OCI-LY7 (cell line): Measurements from ENCODE around the gene DCPS.

ENCODE experiments used
- CTCF ChIP-seq: fragments of 200-600 bp; sonication (generic); conservative IDR thresholded peaks from 2 replicates; pipeline ENCODE4 v1.5.1; 2014; ENCODE audit warnings: mild to moderate bottlenecking, antibody characterized with exemption, low read length, moderate library complexity, mixed read lengths
- EZH2phosphoT487 ChIP-seq: fragments of 200-600 bp; sonication (generic); IDR thresholded peaks from 2 replicates; pipeline ENCODE4 v1.6.1; 2018; ENCODE audit warnings: low read depth, borderline replicate concordance, mild to moderate bottlenecking, mixed run types, antibody characterized with exemption, low read length, moderate library complexity, mixed read lengths

GRCh38 chr11:126280595-126280994 lies 23.3 kb upstream of the DCPS start:
- no peak for TF ChIP-seq CTCF
- TF ChIP-seq EZH2phosphoT487, result no peak
